ENCODE data around the gene DCST2. TPM values are rescaled to one million over a fixed set of nuclear protein-coding genes. Genes with fewer than 3 reads are reported as not detected.

DCST2 gene
- total and polyA plus RNA-seq, 2 donors (not counting 3 experiments of a cell fraction or from before 2014, with no cell fraction given), result 0.29 to 0.51 TPM

DNA sequence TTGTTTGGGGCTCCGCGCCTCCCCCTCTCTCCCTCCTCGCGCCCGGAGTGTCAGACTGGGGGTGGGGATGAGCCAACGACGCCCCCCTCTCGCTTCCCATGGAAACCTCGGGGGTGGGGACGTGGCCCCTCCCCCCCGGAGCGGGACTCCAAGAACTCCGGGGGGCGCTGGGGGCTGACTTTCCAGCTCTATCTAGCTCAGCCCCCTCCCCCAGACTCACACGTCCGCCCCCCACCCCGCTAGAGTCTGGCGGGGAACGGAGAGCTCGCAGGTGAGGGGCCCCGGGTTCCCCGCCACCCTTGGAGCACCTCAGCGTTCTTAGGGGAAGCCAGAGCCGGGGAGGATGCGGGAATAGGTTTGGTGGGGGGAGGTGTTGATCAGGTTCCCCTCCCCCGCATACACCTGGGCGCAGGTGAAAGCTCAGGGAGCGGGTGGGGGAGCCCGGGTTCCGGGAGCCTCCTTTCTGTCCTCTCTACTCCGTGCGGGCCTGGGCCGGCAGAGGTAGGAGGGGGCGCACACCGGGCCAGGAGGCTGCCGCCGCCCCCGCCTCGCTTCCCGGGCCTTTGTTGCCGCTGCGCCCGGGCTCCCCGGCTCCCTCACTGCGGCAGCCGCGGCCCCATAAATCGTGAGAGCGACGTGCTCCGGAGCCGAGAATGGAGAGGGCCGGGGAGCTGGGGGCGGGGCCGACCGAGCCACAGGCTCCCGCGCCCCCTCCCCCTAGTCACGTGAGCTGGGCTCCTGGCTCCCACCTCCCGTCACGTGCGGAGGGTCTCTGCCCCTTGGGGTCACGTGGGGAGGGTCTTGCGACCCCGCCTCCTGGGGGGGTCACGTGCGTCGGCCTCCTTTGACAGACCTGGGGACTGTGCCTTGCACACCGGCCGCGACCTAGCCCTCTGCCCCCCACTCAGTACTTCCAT, 47.0 kb upstream of the DCST2 start:
- no TSS peak for BruUV-seq (replicated peaks)
- Histone ChIP-seq H3K4me1 (ENCODE audit: control insufficient read depth, extremely low read depth, insufficient read depth, low read length) (peaks cover 12% of the 10 kb centered on the region), H2AFZ (ENCODE audit: low read depth, low read length) (no peak overlapping the region), H3K27ac (ENCODE audit: insufficient read depth, low read depth, low read length) (no peak overlapping the region), H3K36me3 (ENCODE audit: control insufficient read depth in 2 of 2, extremely low read depth in 1 of 2, insufficient read depth in 2 of 2, low read length in 2 of 2) (no peaks in the 10 kb centered on the region), H3K9me3 (replicated peaks; ENCODE audit: control insufficient read depth, insufficient read depth, low read length) (no peaks in the 10 kb centered on the region), H3K79me2 (ENCODE audit: control insufficient read depth, insufficient read depth, low read length) (no peaks in the 10 kb centered on the region), H3K9me1 (replicated peaks; ENCODE audit: control insufficient read depth, extremely low read depth, insufficient read depth, low read length) (no peaks in the 10 kb centered on the region), H4K20me1 (replicated peaks; ENCODE audit: control insufficient read depth, extremely low read depth, insufficient read depth, low read length) (no peaks in the 10 kb centered on the region), H3K4me3 (replicated peaks in 1 of 3; ENCODE audit: insufficient read depth in 1 of 3, low read depth in 1 of 3, low read length in 3 of 3) (no peak overlapping the region), H3K27me3 (ENCODE audit: control insufficient read depth in 2 of 2, insufficient read depth in 2 of 2, low read length in 2 of 2) (peaks cover 35 to 46% of the 10 kb centered on the region in 2 experiments), H3K9ac (replicated peaks; ENCODE audit: extremely low read depth, insufficient read depth, low read length) (no peak overlapping the region), H3K4me2 (ENCODE audit: insufficient read depth, low read length) (no peak overlapping the region)
- intact Hi-C loops (cut with micrococcal nuclease), result no loop called here
- FAIRE-seq, result no peak
- POLR2A ChIA-PET, result interaction anchor here (0.7 kb wide), 1 partner anchor 396 kb away, joined by 3 read pairs; no protein-coding TSS in a partner anchor
- dilution Hi-C loops (cut with MboI; ENCODE audit: extremely low pct_ligation_motif_present, low sequenced_read_pairs), result no loop called here
- CTCF ChIA-PET, result interaction anchor here (1.0 to 1.4 kb wide), 4 partner anchors 19 to 92 kb away, joined by 3 to 5 read pairs (median 4); partner anchors contain the start of genes ADAM15 and KRTCAP2
- no peak for DNase-seq (ENCODE audit: low read depth, low spot score)
- TF ChIP-seq, protein P1, sequence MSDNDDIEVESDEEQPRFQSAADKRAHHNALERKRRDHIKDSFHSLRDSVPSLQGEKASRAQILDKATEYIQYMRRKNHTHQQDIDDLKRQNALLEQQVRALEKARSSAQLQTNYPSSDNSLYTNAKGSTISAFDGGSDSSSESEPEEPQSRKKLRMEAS (IDR thresholded peaks at IDR 0.05; ENCODE audit: insufficient read depth, insufficient read length), result peak; percentile 41
- no peak for TF ChIP-seq GATA2 (IDR thresholded peaks at IDR 0.05; ENCODE audit: insufficient read depth, insufficient read length, low read depth, low read length)
- TF ChIP-seq EZH2 (IDR thresholded peaks at IDR 0.05; ENCODE audit: borderline replicate concordance, low read depth, low read length, severe bottlenecking), result peak; percentile 4

Measured in endothelial cell of umbilical vein (primary cell).